ENCODE data around the gene LCN6. TPM values are rescaled to one million over a fixed set of nuclear protein-coding genes. Genes with fewer than 3 reads are reported as not detected.
A peak's percentile ranks its signal among the peaks of the same experiment; 100 is the strongest.
"Not testable (repeated sequence)": the region's sequence is repeated elsewhere in the genome, so short reads cannot be mapped to it uniquely, and the experiment has no call there.

The LCN6 gene
- total RNA-seq, 4 donors from 2014 or later: 6.3 to 7.3 TPM; not detected in 2

DNA sequence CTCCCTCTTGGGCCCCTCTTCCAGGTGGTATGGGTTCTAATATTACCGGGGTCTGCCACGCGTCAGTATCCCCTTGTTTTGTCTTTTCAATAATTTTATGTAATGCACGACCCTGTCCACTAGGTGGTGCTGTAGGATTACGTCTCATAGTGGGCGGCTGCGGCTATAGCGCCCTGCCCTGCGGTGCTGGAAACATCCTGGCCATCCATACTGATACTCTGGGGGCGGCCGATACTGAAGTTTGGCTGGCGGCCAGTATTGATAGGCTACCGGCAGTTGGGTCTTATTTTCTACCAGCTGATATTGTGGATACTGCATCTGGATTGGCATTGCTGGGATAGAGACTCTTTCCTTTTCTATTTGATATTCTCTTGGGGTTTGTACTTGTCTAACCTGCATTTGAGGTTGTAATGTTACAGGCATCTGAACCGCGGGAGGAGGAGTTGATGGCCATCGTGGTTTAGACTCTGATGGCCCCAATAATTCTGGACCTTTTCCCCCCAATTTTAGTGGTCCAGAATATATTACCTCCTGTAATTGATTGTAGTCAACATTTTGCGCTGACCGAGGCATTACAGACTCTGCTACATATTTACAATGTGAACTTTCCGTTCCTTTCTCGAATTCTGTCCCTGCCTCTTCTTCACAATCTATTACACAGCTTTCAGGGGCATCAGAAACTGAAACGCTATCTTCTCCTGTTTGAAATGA is 39.5 kb upstream of the LCN6 start:
- H3K4me3 ChIP-seq (ENCODE audit: low read depth, poor library complexity, severe bottlenecking): no peak overlapping the region
- intact Hi-C loops (cut with DNase I; ENCODE audit: low total_unique reads): no loop called here
- peak in 1 of 2 donors; percentile 94 for DNase-seq (ENCODE audit: low spot score in 2 of 2)
- 18 to 19% methylated on average over 21 of the region's 21 CpGs for WGBS, 2 donors
- no peak for TF ChIP-seq POLR2A (IDR thresholded peaks at IDR 0.05)
- TF ChIP-seq, protein P1, sequence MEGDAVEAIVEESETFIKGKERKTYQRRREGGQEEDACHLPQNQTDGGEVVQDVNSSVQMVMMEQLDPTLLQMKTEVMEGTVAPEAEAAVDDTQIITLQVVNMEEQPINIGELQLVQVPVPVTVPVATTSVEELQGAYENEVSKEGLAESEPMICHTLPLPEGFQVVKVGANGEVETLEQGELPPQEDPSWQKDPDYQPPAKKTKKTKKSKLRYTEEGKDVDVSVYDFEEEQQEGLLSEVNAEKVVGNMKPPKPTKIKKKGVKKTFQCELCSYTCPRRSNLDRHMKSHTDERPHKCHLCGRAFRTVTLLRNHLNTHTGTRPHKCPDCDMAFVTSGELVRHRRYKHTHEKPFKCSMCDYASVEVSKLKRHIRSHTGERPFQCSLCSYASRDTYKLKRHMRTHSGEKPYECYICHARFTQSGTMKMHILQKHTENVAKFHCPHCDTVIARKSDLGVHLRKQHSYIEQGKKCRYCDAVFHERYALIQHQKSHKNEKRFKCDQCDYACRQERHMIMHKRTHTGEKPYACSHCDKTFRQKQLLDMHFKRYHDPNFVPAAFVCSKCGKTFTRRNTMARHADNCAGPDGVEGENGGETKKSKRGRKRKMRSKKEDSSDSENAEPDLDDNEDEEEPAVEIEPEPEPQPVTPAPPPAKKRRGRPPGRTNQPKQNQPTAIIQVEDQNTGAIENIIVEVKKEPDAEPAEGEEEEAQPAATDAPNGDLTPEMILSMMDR (IDR thresholded peaks at IDR 0.05): peak in 1 of 3 donors; percentile 92

DNA sequence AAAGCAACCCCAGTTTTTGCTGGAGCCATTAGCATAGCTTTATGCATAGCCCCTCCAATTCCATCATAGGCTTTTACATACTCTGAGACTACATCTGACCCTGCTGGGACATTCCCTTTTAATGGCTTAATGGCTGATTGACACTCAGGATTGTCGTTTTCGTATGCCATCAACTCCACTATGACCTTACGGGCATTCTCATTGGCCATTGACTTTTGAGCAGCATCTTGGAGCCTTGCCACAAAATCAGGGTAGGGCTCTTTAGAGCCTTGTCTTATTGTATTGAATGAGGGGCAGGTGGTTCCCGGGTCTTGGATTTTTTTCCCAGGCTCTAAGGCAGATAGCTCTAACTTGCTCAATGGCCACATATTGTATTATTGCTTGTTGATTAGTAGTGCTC is 38.7 kb upstream of the LCN6 start:
- intact Hi-C loops (cut with DNase I; ENCODE audit: low total_unique reads); H3K4me3 ChIP-seq (ENCODE audit: low read depth, poor library complexity, severe bottlenecking); DNase-seq (ENCODE audit: low spot score in 2 of 2): not testable (repeated sequence)
- WGBS, 2 donors: 35 to 38% methylated on average over 4 of the region's 4 CpGs

GRCh38 chr9:136786451-136786850 is 38.1 kb upstream of the LCN6 start:
- no peak overlapping the region for H3K4me3 ChIP-seq (ENCODE audit: low read depth, poor library complexity, severe bottlenecking)
- 68% methylated on average over 10 of the region's 10 CpGs for WGBS, 2 donors
- intact Hi-C loops (cut with DNase I; ENCODE audit: low total_unique reads): no loop called here
- no peak for DNase-seq (ENCODE audit: low spot score in 2 of 2)
- no peak for TF ChIP-seq POLR2A (IDR thresholded peaks at IDR 0.05)
- TF ChIP-seq, protein P1 (IDR thresholded peaks at IDR 0.05): no peak

DNA sequence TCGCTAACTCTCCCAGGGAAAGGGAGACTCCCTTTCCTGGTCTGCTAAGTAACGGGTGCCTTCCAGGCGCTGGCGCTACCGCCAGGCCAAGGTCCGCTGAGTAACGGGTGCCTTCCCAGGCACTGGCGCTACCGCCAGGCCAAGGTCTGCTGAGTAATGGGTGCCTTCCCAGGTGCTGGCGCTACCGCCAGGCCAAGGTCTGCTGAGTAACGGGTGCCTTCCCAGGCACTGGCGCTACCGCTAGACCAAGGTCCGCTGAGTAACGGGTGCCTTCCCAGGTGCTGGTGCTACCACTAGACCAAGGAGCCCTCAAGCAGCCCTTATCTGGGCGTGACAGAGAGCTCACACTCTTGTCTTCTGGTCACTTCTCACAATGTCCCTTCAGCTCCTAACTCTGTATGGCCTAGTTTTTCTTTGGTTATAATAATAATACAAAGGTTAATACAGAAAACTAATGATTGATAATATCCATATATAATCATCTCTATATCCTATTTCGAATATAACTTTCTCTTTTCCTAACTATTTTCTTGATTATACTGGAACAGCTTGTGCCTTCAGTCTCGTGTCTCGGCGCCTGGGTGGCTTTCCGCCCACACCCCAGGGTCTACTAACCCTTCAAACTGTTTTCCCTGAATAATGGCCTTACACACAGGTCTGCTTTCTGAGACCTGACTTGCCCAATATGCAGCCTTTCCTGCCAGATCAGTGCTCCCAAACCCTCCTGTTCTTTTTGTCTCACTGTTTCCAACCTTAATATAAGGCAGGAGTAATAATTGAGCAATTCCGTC is 37.4 kb upstream of the LCN6 start:
- intact Hi-C loops (cut with DNase I; ENCODE audit: low total_unique reads); DNase-seq (ENCODE audit: low spot score in 2 of 2); H3K4me3 ChIP-seq (ENCODE audit: low read depth, poor library complexity, severe bottlenecking): not testable (repeated sequence)
- WGBS, 2 donors: 76 to 81% methylated on average over 14 to 23 of the region's 23 CpGs

GRCh38 chr9:136784997-136785361 is 36.7 kb upstream of the LCN6 start:
- DNase-seq (ENCODE audit: low spot score in 2 of 2): no peak
- WGBS, 2 donors: 87 to 88% methylated on average over 6 of the region's 6 CpGs
- intact Hi-C loops (cut with DNase I; ENCODE audit: low total_unique reads): loop anchor here (5.0 kb wide), 1 partner anchor 247 kb away; the partner anchor contains the start of gene FUT7

GRCh38 chr9:136784249-136784996 is 36.1 kb upstream of the LCN6 start:
- intact Hi-C loops (cut with DNase I; ENCODE audit: low total_unique reads): loop anchor here (5.0 kb wide), 1 partner anchor 248 kb away; the partner anchor contains the start of gene FUT7
- no peak for DNase-seq (ENCODE audit: low spot score in 2 of 2)
- H3K4me3 ChIP-seq (ENCODE audit: low read depth, poor library complexity, severe bottlenecking): no peak overlapping the region
- WGBS, 2 donors: 25 to 37% methylated on average over 9 of the region's 9 CpGs
- TF ChIP-seq, protein P1 (IDR thresholded peaks at IDR 0.05): no peak
- TF ChIP-seq POLR2A (IDR thresholded peaks at IDR 0.05): no peak

More at GRCh38 chr9:136784997-136785361, 36.7 kb upstream of the LCN6 start:
- TF ChIP-seq, protein P1 (IDR thresholded peaks at IDR 0.05): no peak
- TF ChIP-seq POLR2A (IDR thresholded peaks at IDR 0.05): no peak
- H3K4me3 ChIP-seq (ENCODE audit: low read depth, poor library complexity, severe bottlenecking): no peak overlapping the region
